ENCODE results near the gene INO80.

GRCh38 chr15:41128174-41128902, 12.3 kb upstream of the INO80 start:
- no peak for TF ChIP-seq CTCF (conservative IDR thresholded peaks at IDR 0.05; ENCODE audit: low read length)
- TF ChIP-seq EZH2phosphoT487 (IDR thresholded peaks at IDR 0.05; ENCODE audit: borderline replicate concordance, low read depth, low read length) = no peak

Measured in OCI-LY7 (cell line).